ENCODE data around the gene MME.
"Not testable (repeated sequence)": the region's sequence is repeated elsewhere in the genome, so short reads cannot be mapped to it uniquely, and the experiment has no call there.

MME gene

GRCh38 chr3:155210736-155211135 is 130.6 kb downstream of the MME start:
- Histone ChIP-seq H3K9me3 (ENCODE audit: severe bottlenecking) (no peaks in the 10 kb centered on the region), H3K4me3 (ENCODE audit: severe bottlenecking) (no peak overlapping the region), H3K4me1 (ENCODE audit: insufficient read depth, poor library complexity, severe bottlenecking) (no peaks in the 10 kb centered on the region), H3K27me3 (ENCODE audit: insufficient read depth, poor library complexity, severe bottlenecking) (no peaks in the 10 kb centered on the region), H3K36me3 (ENCODE audit: low read depth) (no peaks in the 10 kb centered on the region), H3K27ac (ENCODE audit: poor library complexity, severe bottlenecking) (no peak overlapping the region)
- TF ChIP-seq CTCF (IDR thresholded peaks at IDR 0.05; ENCODE audit: poor library complexity, severe bottlenecking), result no peak
- DNase-seq (ENCODE audit: low spot score) (no peak), ATAC-seq (ENCODE audit: low read depth) (no peak)

GRCh38 chr3:155211266-155211665 is 131.1 kb downstream of the MME start:
- Histone ChIP-seq H3K9me3 (ENCODE audit: severe bottlenecking) (no peaks in the 10 kb centered on the region), H3K4me1 (ENCODE audit: insufficient read depth, poor library complexity, severe bottlenecking) (no peaks in the 10 kb centered on the region), H3K27me3 (ENCODE audit: insufficient read depth, poor library complexity, severe bottlenecking) (no peaks in the 10 kb centered on the region), H3K4me3 (ENCODE audit: severe bottlenecking) (no peak overlapping the region), H3K36me3 (ENCODE audit: low read depth) (no peaks in the 10 kb centered on the region), H3K27ac (ENCODE audit: poor library complexity, severe bottlenecking) (no peak overlapping the region)
- ATAC-seq (ENCODE audit: low read depth) (no peak), DNase-seq (ENCODE audit: low spot score) (no peak)
- TF ChIP-seq CTCF (IDR thresholded peaks at IDR 0.05; ENCODE audit: poor library complexity, severe bottlenecking), result no peak

- ATAC-seq (ENCODE audit: low read depth) (no peak), DNase-seq (ENCODE audit: low spot score) (no peak)
- H3K4me1 ChIP-seq (ENCODE audit: insufficient read depth, poor library complexity, severe bottlenecking), result no peaks in the 10 kb centered on the region
- no peaks in the 10 kb centered on the region for H3K9me3 ChIP-seq (ENCODE audit: severe bottlenecking)
- H3K27me3 ChIP-seq (ENCODE audit: insufficient read depth, poor library complexity, severe bottlenecking), result no peaks in the 10 kb centered on the region
- H3K4me3 ChIP-seq (ENCODE audit: severe bottlenecking), result no peak overlapping the region
- no peaks in the 10 kb centered on the region for H3K36me3 ChIP-seq (ENCODE audit: low read depth)
- H3K27ac ChIP-seq (ENCODE audit: poor library complexity, severe bottlenecking), result no peak overlapping the region
- no peak for TF ChIP-seq CTCF (IDR thresholded peaks at IDR 0.05; ENCODE audit: poor library complexity, severe bottlenecking)
Measured at GRCh38 chr3:155211940-155212339, 131.8 kb downstream of the MME start.

- not testable (repeated sequence) for H3K27me3 ChIP-seq (ENCODE audit: insufficient read depth, poor library complexity, severe bottlenecking); DNase-seq (ENCODE audit: low spot score); H3K9me3 ChIP-seq (ENCODE audit: severe bottlenecking); H3K4me1 ChIP-seq (ENCODE audit: insufficient read depth, poor library complexity, severe bottlenecking); H3K36me3 ChIP-seq (ENCODE audit: low read depth); H3K27ac ChIP-seq (ENCODE audit: poor library complexity, severe bottlenecking); ATAC-seq (ENCODE audit: low read depth); H3K4me3 ChIP-seq (ENCODE audit: severe bottlenecking)
Measured at GRCh38 chr3:155216007-155216406, 135.9 kb downstream of the MME start.

GRCh38 chr3:155217591-155217990 is 137.5 kb downstream of the MME start:
- ATAC-seq (ENCODE audit: low read depth), result peak; percentile 59; the same call in 2 of the 3 replicates
- Histone ChIP-seq H3K36me3 (ENCODE audit: low read depth) (no peaks in the 10 kb centered on the region), H3K4me3 (ENCODE audit: severe bottlenecking) (no peak overlapping the region), H3K27ac (ENCODE audit: poor library complexity, severe bottlenecking) (peak overlapping the region; percentile 24), H3K27me3 (ENCODE audit: insufficient read depth, poor library complexity, severe bottlenecking) (no peaks in the 10 kb centered on the region), H3K9me3 (ENCODE audit: severe bottlenecking) (no peaks in the 10 kb centered on the region), H3K4me1 (ENCODE audit: insufficient read depth, poor library complexity, severe bottlenecking) (peaks cover 6% of the 10 kb centered on the region)
- DNase-seq (ENCODE audit: low spot score), result no peak
- no peak for TF ChIP-seq CTCF (IDR thresholded peaks at IDR 0.05; ENCODE audit: poor library complexity, severe bottlenecking)
